HepG2 (cell line): Measurements from ENCODE around the gene APPBP2. TPM values are rescaled to one million over a fixed set of nuclear protein-coding genes. Genes with fewer than 3 reads are reported as not detected.

ENCODE experiments used
- AKAP8 ChIP-seq: sonication (generic); formaldehyde crosslinking; IDR thresholded peaks from 2 replicates; pipeline ENCODE4 v1.5.1; 2020; ENCODE audit warnings: mild to moderate bottlenecking, missing genetic modification reagents
- EED ChIP-seq: sonication (generic); formaldehyde crosslinking; IDR thresholded peaks from 2 replicates; pipeline ENCODE4 v1.5.0; 2020; ENCODE audit warnings: mild to moderate bottlenecking, missing genetic modification reagents
- GATA4 ChIP-seq: sonication (generic); IDR thresholded peaks from 2 replicates; pipeline ENCODE4 v1.6.1; 2016; ENCODE audit warnings: antibody characterized with exemption, low read depth, borderline replicate concordance
- HBP1 ChIP-seq: IDR thresholded peaks from 2 replicates; pipeline ENCODE4 v1.6.1; 2016; ENCODE audit warnings: low read depth, control low read depth
- JARID2 ChIP-seq: sonication (generic); formaldehyde crosslinking; IDR thresholded peaks from 2 replicates; pipeline ENCODE4 v1.8.1; 2023; ENCODE audit warnings: missing genetic modification reagents, inconsistent platforms; ENCODE audit not compliant: insufficient replicate concordance
- KDM1A ChIP-seq: IDR thresholded peaks from 2 replicates; pipeline ENCODE4 v1.6.1; 2016; ENCODE audit warnings: missing compliant biosample characterization
- KDM4B ChIP-seq: sonication (generic); formaldehyde crosslinking; IDR thresholded peaks from 2 replicates; pipeline ENCODE4 v1.4.0; 2020; ENCODE audit warnings: missing genetic modification reagents
- NFIC ChIP-seq: IDR thresholded peaks from 2 replicates; pipeline ENCODE4 v1.6.1; 2012; ENCODE audit warnings: mild to moderate bottlenecking, low read length, inconsistent platforms
- SALL1 ChIP-seq: sonication (generic); formaldehyde crosslinking; IDR thresholded peaks from 2 replicates; pipeline ENCODE4 v1.8.0; 2022; ENCODE audit warnings: mild to moderate bottlenecking, missing genetic modification reagents
- SOX13 ChIP-seq, 3 experiments: fragments of 450-650 bp in 1 of 3; sonication (generic) in 1 of 3; formaldehyde crosslinking in 1 of 3; IDR thresholded peaks in 2 of 3; conservative IDR thresholded peaks in 1 of 3; 2 replicates each; pipeline versions ENCODE4 v1.5.0 to v1.6.1; 2016 to 2020; ENCODE audit warnings: antibody characterized with exemption in 1 of 3, mild to moderate bottlenecking in 1 of 3, missing compliant biosample characterization in 1 of 3, missing genetic modification reagents in 1 of 3, moderate library complexity in 1 of 3
- TFDP2 ChIP-seq: sonication (generic); formaldehyde crosslinking; IDR thresholded peaks from 2 replicates; pipeline ENCODE4 v1.4.0; 2020; ENCODE audit warnings: missing genetic modification reagents
- THAP11 ChIP-seq: IDR thresholded peaks from 2 replicates; pipeline ENCODE4 v1.6.1; 2016; ENCODE audit warnings: missing biosample characterization, missing genetic modification reagents
- YY1 ChIP-seq: IDR thresholded peaks from 2 replicates; pipeline ENCODE4 v1.6.1; 2011; ENCODE audit warnings: low read length, low read depth, moderate library complexity, mild to moderate bottlenecking; ENCODE audit not compliant: insufficient read depth, insufficient replicate concordance
- ZFY ChIP-seq: sonication (generic); formaldehyde crosslinking; IDR thresholded peaks from 2 replicates; pipeline ENCODE4 v1.4.0; 2020; ENCODE audit warnings: missing genetic modification reagents
- ZMYM4 ChIP-seq: sonication (generic); formaldehyde crosslinking; IDR thresholded peaks from 2 replicates; pipeline ENCODE4 v1.8.1; 2023; ENCODE audit warnings: mild to moderate bottlenecking, missing genetic modification reagents
- ZNF280D ChIP-seq: sonication (generic); formaldehyde crosslinking; IDR thresholded peaks from 2 replicates; pipeline ENCODE4 v1.5.1; 2020; ENCODE audit warnings: mild to moderate bottlenecking, missing genetic modification reagents
- ZNF30 ChIP-seq: sonication (generic); formaldehyde crosslinking; IDR thresholded peaks from 2 replicates; pipeline ENCODE4 v1.5.0; 2020; ENCODE audit warnings: mild to moderate bottlenecking, missing genetic modification reagents
- ZNF331 ChIP-seq: sonication (generic); formaldehyde crosslinking; IDR thresholded peaks from 2 replicates; pipeline ENCODE4 v1.4.0; 2020; ENCODE audit warnings: missing genetic modification reagents
- ZNF34 ChIP-seq: sonication (generic); formaldehyde crosslinking; IDR thresholded peaks from 2 replicates; pipeline ENCODE4 v1.4.0; 2020; ENCODE audit warnings: mild to moderate bottlenecking, missing genetic modification reagents, borderline replicate concordance
- ZNF562 ChIP-seq: sonication (generic); formaldehyde crosslinking; IDR thresholded peaks from 2 replicates; pipeline ENCODE4 v1.8.0; 2022; ENCODE audit warnings: missing genetic modification reagents, borderline replicate concordance
- ZNF564 ChIP-seq: sonication (generic); formaldehyde crosslinking; IDR thresholded peaks from 2 replicates; pipeline ENCODE4 v1.8.1; 2023; ENCODE audit warnings: mild to moderate bottlenecking, missing genetic modification reagents
- ZNF570 ChIP-seq: sonication (generic); formaldehyde crosslinking; IDR thresholded peaks from 2 replicates; pipeline ENCODE4 v1.4.0; 2020; ENCODE audit warnings: mild to moderate bottlenecking, missing genetic modification reagents, borderline replicate concordance
- ZNF572 ChIP-seq: sonication (generic); formaldehyde crosslinking; IDR thresholded peaks from 2 replicates; pipeline ENCODE4 v1.5.1; 2020; ENCODE audit warnings: mild to moderate bottlenecking, missing genetic modification reagents
- ZSCAN30 ChIP-seq: sonication (generic); formaldehyde crosslinking; IDR thresholded peaks from 2 replicates; pipeline ENCODE4 v1.5.0; 2020; ENCODE audit warnings: mild to moderate bottlenecking, missing genetic modification reagents
- polyA plus RNA-seq, 8 experiments: library from polyadenylated mRNA; depleted of rRNA in 3 of 8; stranded (reverse) in 7 of 8; unstranded in 1 of 8; fragments of >200 nt; fragmentation: Illumina TruSeq in 4 of 8; extraction: Trizol in 4 of 8; gene quantifications; 2 replicates each; pipeline versions ENCODE4 v1.2.1 to v1.2.3, GENCODE V29; 2011 to 2016; ENCODE audit warnings: low read depth in 4 of 8, missing spikeins in 1 of 8, mixed read lengths in 1 of 8; ENCODE audit not compliant: insufficient read depth in 1 of 8
- total RNA-seq, 5 experiments: library from RNA; depleted of rRNA; stranded (reverse); fragments of >200 nt; fragmentation: Illumina TruSeq; extraction: Trizol; gene quantifications; 2 replicates each; pipeline ENCODE4 v1.2.3, GENCODE V29; 2016; ENCODE audit warnings: low read depth in 1 of 5

APPBP2 gene
- total and polyA plus RNA-seq, 2 of the 13 experiments (the other 11 are each of a cell fraction or from before 2014, with no cell fraction given) = 17.5 to 45.8 TPM

- TF ChIP-seq HBP1 (no peak), ZNF562 (CRISPR knock-in tag) (no peak), ZNF564 (CRISPR knock-in tag) (peak; percentile 2; the same call in 1 of the 2 replicates), ZNF572 (CRISPR knock-in tag) (no peak), EED (CRISPR knock-in tag) (no peak), SOX13 (IDR thresholded peaks at IDR 0.05) (no peak), SOX13 (CRISPR knock-in tag; conservative IDR thresholded peaks at IDR 0.05 in 1 of 2, IDR thresholded peaks at IDR 0.05 in 1 of 2) (peak in 1 of 2 experiments; percentile 70; a peak in 2 of 4 replicates), ZSCAN30 (CRISPR knock-in tag) (no peak), TFDP2 (CRISPR knock-in tag) (0 out of 2 replicates have a peak, but pooled peaks have one; percentile 24), ZNF570 (CRISPR knock-in tag) (no peak), THAP11 (CRISPR knock-in tag) (peak; percentile 26; the same call in 1 of the 2 replicates), ZNF331 (0 out of 2 replicates have a peak, but pooled peaks have one; percentile 21), YY1 (peak; percentile 43), GATA4 (no peak), AKAP8 (0 out of 2 replicates have a peak, but pooled peaks have one; percentile 11), ZMYM4 (CRISPR knock-in tag) (0 out of 2 replicates have a peak, but pooled peaks have one; percentile 1), ZNF280D (CRISPR knock-in tag) (peak; percentile 73), KDM1A (CRISPR knock-in tag) (0 out of 2 replicates have a peak, but pooled peaks have one; percentile 44), KDM4B (no peak), ZNF34 (no peak), ZFY (peak; percentile 57), ZNF30 (CRISPR knock-in tag) (0 out of 2 replicates have a peak, but pooled peaks have one; percentile 3), JARID2 (CRISPR knock-in tag) (no peak), SALL1 (CRISPR knock-in tag) (peak; percentile 19; the same call in 1 of the 2 replicates), NFIC (peak; percentile 44; the same call in 1 of the 2 replicates)
These were observed 34.8 kb upstream of the APPBP2 start (continued) for GRCh38 chr17:60560860-60561257.
